ENCODE measurements around the gene OR4Q2.

DNA sequence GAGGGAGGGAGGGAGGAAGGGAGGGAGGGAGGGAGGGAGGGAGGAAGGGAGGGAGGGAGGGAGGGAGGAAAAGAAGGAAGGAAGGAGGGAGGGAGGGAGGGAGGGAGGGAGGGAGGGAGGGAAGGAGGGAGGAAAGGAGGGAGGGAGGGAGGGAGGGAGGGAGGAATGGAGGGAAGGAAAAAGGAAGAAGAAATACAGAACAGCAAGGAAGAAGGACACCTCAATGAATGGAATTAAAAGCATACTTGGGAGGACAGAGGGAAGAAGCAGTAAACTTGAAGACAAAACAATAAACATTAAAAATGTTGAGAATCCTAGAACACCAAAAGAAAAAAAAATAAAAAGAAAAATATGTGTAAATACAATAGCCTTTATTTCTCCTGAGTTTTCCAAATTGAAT, 6.2 kb downstream of the OR4Q2 start:
- no peak for TF ChIP-seq POLR2A (IDR thresholded peaks at IDR 0.05)
- TF ChIP-seq, protein P1, sequence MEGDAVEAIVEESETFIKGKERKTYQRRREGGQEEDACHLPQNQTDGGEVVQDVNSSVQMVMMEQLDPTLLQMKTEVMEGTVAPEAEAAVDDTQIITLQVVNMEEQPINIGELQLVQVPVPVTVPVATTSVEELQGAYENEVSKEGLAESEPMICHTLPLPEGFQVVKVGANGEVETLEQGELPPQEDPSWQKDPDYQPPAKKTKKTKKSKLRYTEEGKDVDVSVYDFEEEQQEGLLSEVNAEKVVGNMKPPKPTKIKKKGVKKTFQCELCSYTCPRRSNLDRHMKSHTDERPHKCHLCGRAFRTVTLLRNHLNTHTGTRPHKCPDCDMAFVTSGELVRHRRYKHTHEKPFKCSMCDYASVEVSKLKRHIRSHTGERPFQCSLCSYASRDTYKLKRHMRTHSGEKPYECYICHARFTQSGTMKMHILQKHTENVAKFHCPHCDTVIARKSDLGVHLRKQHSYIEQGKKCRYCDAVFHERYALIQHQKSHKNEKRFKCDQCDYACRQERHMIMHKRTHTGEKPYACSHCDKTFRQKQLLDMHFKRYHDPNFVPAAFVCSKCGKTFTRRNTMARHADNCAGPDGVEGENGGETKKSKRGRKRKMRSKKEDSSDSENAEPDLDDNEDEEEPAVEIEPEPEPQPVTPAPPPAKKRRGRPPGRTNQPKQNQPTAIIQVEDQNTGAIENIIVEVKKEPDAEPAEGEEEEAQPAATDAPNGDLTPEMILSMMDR (IDR thresholded peaks at IDR 0.05): no peak
- TF ChIP-seq POLR2AphosphoS5 (IDR thresholded peaks at IDR 0.05): no peak
- TF ChIP-seq EP300 (IDR thresholded peaks at IDR 0.05; ENCODE audit: low read depth): no peak
